ENCODE results near the gene GPRC5A. TPM values are rescaled to one million over a fixed set of nuclear protein-coding genes. Genes with fewer than 3 reads are reported as not detected.

GPRC5A gene
- total RNA-seq, 1 experiment from 2014 or later: 0.56 TPM

GRCh38 chr12:12881151-12881909 is 10.0 kb upstream of the GPRC5A start:
- Histone ChIP-seq H3K36me3 (ENCODE audit: insufficient read depth, low read length, poor library complexity, severe bottlenecking) (no peaks in the 10 kb centered on the region), H3K4me1 (ENCODE audit: insufficient read depth, low read length, poor library complexity, severe bottlenecking) (no peaks in the 10 kb centered on the region), H3K9me3 (ENCODE audit: low read depth, low read length, poor library complexity, severe bottlenecking) (no peaks in the 10 kb centered on the region), H3K4me3 (ENCODE audit: low read depth, low read length, poor library complexity, severe bottlenecking) (no peak overlapping the region), H3K27me3 (replicated peaks; ENCODE audit: insufficient read depth, low read depth, low read length, poor library complexity) (no peaks in the 10 kb centered on the region), H3K27ac (ENCODE audit: low read depth, low read length, poor library complexity, severe bottlenecking) (no peak overlapping the region)
- TF ChIP-seq CTCF (conservative IDR thresholded peaks at IDR 0.05; ENCODE audit: low read depth, low read length) (no peak), EZH2 (IDR thresholded peaks at IDR 0.05; ENCODE audit: borderline replicate concordance, low read depth, low read length, poor library complexity, severe bottlenecking) (no peak)
- no peak for DNase-seq (ENCODE audit: low spot score)
- CTCF ChIA-PET: no interaction called here
- intact Hi-C loops (cut with micrococcal nuclease; ENCODE audit: unreplicated experiment): no loop called here
- POLR2A ChIA-PET (ENCODE audit: low non-redundant PET): no interaction called here
- BruUV-seq (replicated peaks): no TSS peak

GRCh38 chr12:12882288-12882687 is 9.1 kb upstream of the GPRC5A start:
- BruUV-seq (replicated peaks): no TSS peak
- Histone ChIP-seq H3K27ac (ENCODE audit: low read depth, low read length, poor library complexity, severe bottlenecking) (no peak overlapping the region), H3K27me3 (replicated peaks; ENCODE audit: insufficient read depth, low read depth, low read length, poor library complexity) (no peaks in the 10 kb centered on the region), H3K4me1 (ENCODE audit: insufficient read depth, low read length, poor library complexity, severe bottlenecking) (no peaks in the 10 kb centered on the region), H3K36me3 (ENCODE audit: insufficient read depth, low read length, poor library complexity, severe bottlenecking) (no peaks in the 10 kb centered on the region), H3K9me3 (ENCODE audit: low read depth, low read length, poor library complexity, severe bottlenecking) (no peaks in the 10 kb centered on the region), H3K4me3 (ENCODE audit: low read depth, low read length, poor library complexity, severe bottlenecking) (no peak overlapping the region)
- CTCF ChIA-PET: no interaction called here
- intact Hi-C loops (cut with micrococcal nuclease; ENCODE audit: unreplicated experiment): no loop called here
- no peak for DNase-seq (ENCODE audit: low spot score)
- POLR2A ChIA-PET (ENCODE audit: low non-redundant PET): no interaction called here
- TF ChIP-seq CTCF (conservative IDR thresholded peaks at IDR 0.05; ENCODE audit: low read depth, low read length): no peak
- TF ChIP-seq EZH2 (IDR thresholded peaks at IDR 0.05; ENCODE audit: borderline replicate concordance, low read depth, low read length, poor library complexity, severe bottlenecking): no peak

- no peaks in the 10 kb centered on the region for H3K9me3 ChIP-seq (ENCODE audit: low read depth, low read length, poor library complexity, severe bottlenecking)
- no peak overlapping the region for H3K27ac ChIP-seq (ENCODE audit: low read depth, low read length, poor library complexity, severe bottlenecking)
- H3K4me3 ChIP-seq (ENCODE audit: low read depth, low read length, poor library complexity, severe bottlenecking): no peak overlapping the region
- H3K36me3 ChIP-seq (ENCODE audit: insufficient read depth, low read length, poor library complexity, severe bottlenecking): no peaks in the 10 kb centered on the region
- intact Hi-C loops (cut with micrococcal nuclease; ENCODE audit: unreplicated experiment): no loop called here
- no peak for TF ChIP-seq CTCF (conservative IDR thresholded peaks at IDR 0.05; ENCODE audit: low read depth, low read length)
- no peak for TF ChIP-seq EZH2 (IDR thresholded peaks at IDR 0.05; ENCODE audit: borderline replicate concordance, low read depth, low read length, poor library complexity, severe bottlenecking)
- BruUV-seq (replicated peaks): no TSS peak
- ChIA-PET POLR2A (ENCODE audit: low non-redundant PET) (no interaction called here), CTCF (no interaction called here)
- DNase-seq (ENCODE audit: low spot score): no peak
- no peaks in the 10 kb centered on the region for H3K4me1 ChIP-seq (ENCODE audit: insufficient read depth, low read length, poor library complexity, severe bottlenecking)
- H3K27me3 ChIP-seq (replicated peaks; ENCODE audit: insufficient read depth, low read depth, low read length, poor library complexity): no peaks in the 10 kb centered on the region
These were observed 7.9 kb upstream of the GPRC5A start for GRCh38 chr12:12883369-12884001.

All from A673 (cell line).